ENCODE data around the gene GRIN2A. TPM values are rescaled to one million over a fixed set of nuclear protein-coding genes. Genes with fewer than 3 reads are reported as not detected.
A peak's percentile ranks its signal among the peaks of the same experiment; 100 is the strongest.

The GRIN2A gene
- total and polyA plus RNA-seq, 2 of the 13 experiments (the other 11 are each of a cell fraction or from before 2014, with no cell fraction given) = not detected

DNA sequence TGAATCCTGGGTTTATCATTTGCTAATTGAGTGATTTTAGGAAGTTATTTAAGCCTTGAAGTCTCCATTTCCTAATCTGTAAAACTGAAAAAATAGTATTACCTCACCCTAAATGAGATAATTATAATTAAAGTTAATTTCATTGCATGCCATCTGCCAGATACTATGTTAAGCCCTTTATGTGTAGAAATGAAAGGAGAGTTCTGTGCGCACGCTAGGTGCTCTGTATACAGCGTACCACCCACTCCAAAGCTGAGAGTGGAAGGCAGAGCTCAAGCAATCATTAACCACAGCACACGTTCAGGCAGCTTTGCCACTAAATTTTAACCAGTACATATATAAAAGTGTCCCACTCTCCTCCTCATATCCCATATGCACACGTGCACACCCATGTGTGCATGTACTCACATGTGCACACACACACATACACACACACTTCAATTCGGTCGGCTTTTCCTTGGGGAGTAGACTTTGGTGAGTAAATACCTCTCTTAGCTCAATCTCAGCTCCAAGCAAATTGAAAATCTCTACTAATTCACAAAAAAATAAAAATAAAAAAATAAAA lies 204.8 kb downstream of the GRIN2A start:
- no TSS peak for BruUV-seq (replicated peaks)
- 18% methylated on average over 7 of the region's 7 CpGs for WGBS (ENCODE audit: low lambda C conversion rate)
- intact Hi-C loops (cut with micrococcal nuclease; ENCODE audit: unreplicated experiment) = no loop called here

More for the DNA sequence above, 204.8 kb downstream of the GRIN2A start:
- Histone ChIP-seq H3K79me2 (ENCODE audit: insufficient read depth, low read length) (no peaks in the 10 kb centered on the region), H3K27me3 (ENCODE audit: control insufficient read depth in 1 of 2, insufficient read depth in 2 of 2, low read length in 2 of 2) (peaks cover 0 to 14% of the 10 kb centered on the region in 2 experiments; a peak in 3 of 5 replicates), H3K4me1 (ENCODE audit: insufficient read depth, low read length) (no peaks in the 10 kb centered on the region), H2AFZ (ENCODE audit: low read length) (no peak overlapping the region), H3K36me3 (replicated peaks in 1 of 2; ENCODE audit: control insufficient read depth in 1 of 2, insufficient read depth in 2 of 2, low read length in 2 of 2) (no peaks in the 10 kb centered on the region), H4K20me1 (ENCODE audit: insufficient read depth, low read length) (no peaks in the 10 kb centered on the region), H3K27ac (ENCODE audit: extremely low read length, insufficient read depth, low read length) (no peak overlapping the region), H3K9ac (ENCODE audit: insufficient read depth, low read depth, low read length) (no peak overlapping the region), H3K4me3 (replicated peaks in 1 of 3; ENCODE audit: insufficient read depth in 1 of 3, low read depth in 2 of 3, low read length in 3 of 3) (no peak overlapping the region), H3K9me3 (ENCODE audit: low read length) (no peaks in the 10 kb centered on the region), H3K4me2 (ENCODE audit: low read depth, low read length) (no peak overlapping the region)
- CTCF ChIA-PET (ENCODE audit: low intra/inter-chr PET ratio, low total read pairs) = no interaction called here
- POLR2A ChIA-PET = no interaction called here
- in situ Hi-C loops (cut with HindIII; ENCODE audit: extremely low pct_ligation_motif_present, low pct_unique_long_range_greater_than_20kb) = no loop called here
- ATAC-seq = no peak
- TF ChIP-seq SNAPC2 (CRISPR knock-in tag; IDR thresholded peaks at IDR 0.05) (no peak), PHF20 (CRISPR knock-in tag; IDR thresholded peaks at IDR 0.05) (no peak)
- TF ChIP-seq, protein P1, sequence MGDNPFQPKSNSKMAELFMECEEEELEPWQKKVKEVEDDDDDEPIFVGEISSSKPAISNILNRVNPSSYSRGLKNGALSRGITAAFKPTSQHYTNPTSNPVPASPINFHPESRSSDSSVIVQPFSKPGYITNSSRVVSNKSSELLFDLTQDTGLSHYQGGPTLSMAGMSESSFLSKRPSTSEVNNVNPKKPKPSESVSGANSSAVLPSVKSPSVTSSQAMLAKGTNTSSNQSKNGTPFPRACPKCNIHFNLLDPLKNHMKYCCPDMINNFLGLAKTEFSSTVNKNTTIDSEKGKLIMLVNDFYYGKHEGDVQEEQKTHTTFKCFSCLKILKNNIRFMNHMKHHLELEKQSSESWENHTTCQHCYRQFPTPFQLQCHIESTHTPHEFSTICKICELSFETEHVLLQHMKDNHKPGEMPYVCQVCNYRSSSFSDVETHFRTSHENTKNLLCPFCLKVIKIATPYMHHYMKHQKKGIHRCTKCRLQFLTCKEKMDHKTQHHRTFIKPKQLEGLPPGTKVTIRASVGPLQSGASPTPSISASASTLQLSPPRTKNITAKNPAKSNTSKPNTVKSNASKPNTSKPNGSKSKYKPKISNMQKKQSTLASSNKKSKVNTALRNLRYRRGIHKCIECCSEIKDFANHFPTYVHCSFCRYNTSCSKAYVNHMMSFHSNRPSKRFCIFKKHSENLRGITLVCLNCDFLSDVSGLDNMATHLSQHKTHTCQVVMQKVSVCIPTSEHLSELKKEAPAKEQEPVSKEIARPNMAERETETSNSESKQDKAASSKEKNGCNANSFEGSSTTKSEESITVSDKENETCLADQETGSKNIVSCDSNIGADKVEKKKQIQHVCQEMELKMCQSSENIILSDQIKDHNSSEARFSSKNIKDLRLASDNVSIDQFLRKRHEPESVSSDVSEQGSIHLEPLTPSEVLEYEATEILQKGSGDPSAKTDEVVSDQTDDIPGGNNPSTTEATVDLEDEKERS (CRISPR knock-in tag; IDR thresholded peaks at IDR 0.05) = no peak
- TF ChIP-seq, protein P2, sequence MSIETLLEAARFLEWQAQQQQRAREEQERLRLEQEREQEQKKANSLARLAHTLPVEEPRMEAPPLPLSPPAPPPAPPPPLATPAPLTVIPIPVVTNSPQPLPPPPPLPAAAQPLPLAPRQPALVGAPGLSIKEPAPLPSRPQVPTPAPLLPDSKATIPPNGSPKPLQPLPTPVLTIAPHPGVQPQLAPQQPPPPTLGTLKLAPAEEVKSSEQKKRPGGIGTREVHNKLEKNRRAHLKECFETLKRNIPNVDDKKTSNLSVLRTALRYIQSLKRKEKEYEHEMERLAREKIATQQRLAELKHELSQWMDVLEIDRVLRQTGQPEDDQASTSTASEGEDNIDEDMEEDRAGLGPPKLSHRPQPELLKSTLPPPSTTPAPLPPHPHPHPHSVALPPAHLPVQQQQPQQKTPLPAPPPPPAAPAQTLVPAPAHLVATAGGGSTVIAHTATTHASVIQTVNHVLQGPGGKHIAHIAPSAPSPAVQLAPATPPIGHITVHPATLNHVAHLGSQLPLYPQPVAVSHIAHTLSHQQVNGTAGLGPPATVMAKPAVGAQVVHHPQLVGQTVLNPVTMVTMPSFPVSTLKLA (IDR thresholded peaks at IDR 0.05) = peak; percentile 87
- DNase-seq (ENCODE audit: low spot score) = no peak
- FAIRE-seq = no peak

Data from HepG2 (cell line).